GM10248 (cell line): Measurements from ENCODE around the gene RNU5B-1.

Experiments
- CTCF ChIA-PET: fragments of 300-600 bp; sonication (Branson Sonifier 250); formaldehyde crosslinking; extraction: SDS; loops from one replicate; lab custom pipeline; 2021; ENCODE audit warnings: antibody characterized with exemption; lab: Yijun Ruan, JAX
- POLR2A ChIA-PET: fragments of 350-650 bp; sonication (Branson Sonifier 250); formaldehyde crosslinking; extraction: SDS; loops from one replicate; lab custom pipeline; 2020; ENCODE audit warnings: antibody characterized with exemption; lab: Yijun Ruan, JAX
- DNase-seq: peaks from one replicate; pipeline ENCODE4 v3.0.0; 2012; ENCODE audit errors: extremely low spot score
- TF ChIP-seq, protein P1 (sequence below): IDR thresholded peaks from 2 replicates; pipeline ENCODE4 v1.5.1; 2012; ENCODE audit warnings: mild to moderate bottlenecking, low read depth; ENCODE audit errors: extremely low read depth, missing control alignments, control extremely low read depth

The RNU5B-1 gene

DNA sequence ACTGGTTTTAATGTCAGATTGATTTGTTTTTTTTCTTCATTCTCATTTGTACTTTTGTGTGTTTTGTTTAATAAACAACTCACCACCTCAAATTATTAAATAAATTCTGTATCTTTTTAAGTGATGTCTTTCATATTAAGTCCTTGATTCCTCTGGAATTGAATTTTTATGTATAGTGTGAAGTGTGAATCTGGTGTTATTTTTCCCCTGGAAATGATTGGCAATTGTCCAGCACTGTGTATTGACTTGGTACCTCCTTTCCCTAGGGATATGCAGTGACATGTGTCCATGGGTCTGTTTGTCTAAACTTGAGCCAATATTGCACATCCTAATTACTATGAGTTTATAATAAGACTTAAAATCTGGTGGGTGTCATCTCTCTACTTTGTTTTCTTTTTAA lies 2.1 kb downstream of the RNU5B-1 start:
- POLR2A ChIA-PET: interaction anchor here (0.7 to 3.1 kb wide), 8 partner anchors 8 to 121 kb away, joined by 4 to 81 read pairs (median 28); partner anchors contain the start of genes CLPX, PARP16 and RNU5A-1

DNA sequence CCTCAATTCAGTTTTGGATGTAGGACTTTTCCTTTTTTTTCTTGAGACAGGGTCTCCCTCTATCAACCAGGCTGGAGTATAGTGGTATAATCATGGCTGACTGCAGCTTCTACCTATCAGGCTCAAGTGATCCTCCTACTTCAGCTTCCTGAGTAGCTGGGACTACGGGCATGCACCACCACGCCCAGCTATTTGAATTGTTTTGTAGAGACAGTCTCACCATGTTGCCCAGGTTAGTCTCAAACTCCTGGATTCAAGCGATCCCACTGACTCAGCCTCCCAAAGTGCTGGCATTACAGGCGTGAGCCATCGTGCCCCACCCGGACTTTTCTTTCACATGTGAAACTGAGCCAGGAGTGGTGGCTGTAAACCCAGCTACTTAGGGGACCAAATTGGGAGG lies 3.5 kb downstream of the RNU5B-1 start:
- TF ChIP-seq, protein P1, sequence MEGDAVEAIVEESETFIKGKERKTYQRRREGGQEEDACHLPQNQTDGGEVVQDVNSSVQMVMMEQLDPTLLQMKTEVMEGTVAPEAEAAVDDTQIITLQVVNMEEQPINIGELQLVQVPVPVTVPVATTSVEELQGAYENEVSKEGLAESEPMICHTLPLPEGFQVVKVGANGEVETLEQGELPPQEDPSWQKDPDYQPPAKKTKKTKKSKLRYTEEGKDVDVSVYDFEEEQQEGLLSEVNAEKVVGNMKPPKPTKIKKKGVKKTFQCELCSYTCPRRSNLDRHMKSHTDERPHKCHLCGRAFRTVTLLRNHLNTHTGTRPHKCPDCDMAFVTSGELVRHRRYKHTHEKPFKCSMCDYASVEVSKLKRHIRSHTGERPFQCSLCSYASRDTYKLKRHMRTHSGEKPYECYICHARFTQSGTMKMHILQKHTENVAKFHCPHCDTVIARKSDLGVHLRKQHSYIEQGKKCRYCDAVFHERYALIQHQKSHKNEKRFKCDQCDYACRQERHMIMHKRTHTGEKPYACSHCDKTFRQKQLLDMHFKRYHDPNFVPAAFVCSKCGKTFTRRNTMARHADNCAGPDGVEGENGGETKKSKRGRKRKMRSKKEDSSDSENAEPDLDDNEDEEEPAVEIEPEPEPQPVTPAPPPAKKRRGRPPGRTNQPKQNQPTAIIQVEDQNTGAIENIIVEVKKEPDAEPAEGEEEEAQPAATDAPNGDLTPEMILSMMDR: no peak
- ChIA-PET CTCF (interaction anchor here (1.0 to 4.0 kb wide), 2 partner anchors 12 to 87 kb away, joined by 3 to 24 read pairs; no protein-coding TSS in a partner anchor), POLR2A (no interaction called here)
- no peak for DNase-seq

More for the DNA sequence above, 2.1 kb downstream of the RNU5B-1 start:
- CTCF ChIA-PET: interaction anchor here (1.2 to 2.3 kb wide), 2 partner anchors 12 to 78 kb away, joined by 4 to 14 read pairs; no protein-coding TSS in a partner anchor
- no peak for DNase-seq
- TF ChIP-seq, protein P1: no peak

DNA sequence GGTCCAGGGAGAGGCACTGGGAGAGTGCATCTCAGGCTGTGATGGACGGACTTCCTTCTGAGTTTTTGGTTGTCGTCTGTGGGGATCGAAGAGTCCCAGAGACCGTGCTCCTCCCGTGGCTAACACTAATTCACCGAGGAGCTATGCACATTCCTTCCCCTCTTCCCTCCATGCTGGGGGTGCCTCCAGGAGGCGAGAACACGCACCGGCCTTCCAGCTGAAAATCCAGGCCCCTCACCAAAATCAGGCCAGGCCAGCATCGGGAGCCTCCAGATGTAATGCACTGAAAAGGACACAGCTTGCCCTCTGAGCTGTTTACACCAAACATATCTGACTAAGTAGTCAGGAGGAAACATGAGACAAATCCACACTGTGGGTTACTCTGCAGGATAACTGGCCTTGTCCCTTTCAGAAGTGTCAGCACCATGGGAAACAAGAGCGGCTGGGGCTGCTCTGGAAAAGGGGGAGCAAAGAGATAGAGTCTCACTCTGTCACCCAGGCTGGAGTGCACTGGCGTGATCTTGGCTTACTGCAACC lies 5.5 kb downstream of the RNU5B-1 start:
- ChIA-PET POLR2A (no interaction called here), CTCF (interaction anchor here (1.5 to 4.0 kb wide), 4 partner anchors 10 to 58 kb away, joined by 3 to 24 read pairs (median 6); no protein-coding TSS in a partner anchor)
- DNase-seq: no peak
- TF ChIP-seq, protein P1: no peak

DNA sequence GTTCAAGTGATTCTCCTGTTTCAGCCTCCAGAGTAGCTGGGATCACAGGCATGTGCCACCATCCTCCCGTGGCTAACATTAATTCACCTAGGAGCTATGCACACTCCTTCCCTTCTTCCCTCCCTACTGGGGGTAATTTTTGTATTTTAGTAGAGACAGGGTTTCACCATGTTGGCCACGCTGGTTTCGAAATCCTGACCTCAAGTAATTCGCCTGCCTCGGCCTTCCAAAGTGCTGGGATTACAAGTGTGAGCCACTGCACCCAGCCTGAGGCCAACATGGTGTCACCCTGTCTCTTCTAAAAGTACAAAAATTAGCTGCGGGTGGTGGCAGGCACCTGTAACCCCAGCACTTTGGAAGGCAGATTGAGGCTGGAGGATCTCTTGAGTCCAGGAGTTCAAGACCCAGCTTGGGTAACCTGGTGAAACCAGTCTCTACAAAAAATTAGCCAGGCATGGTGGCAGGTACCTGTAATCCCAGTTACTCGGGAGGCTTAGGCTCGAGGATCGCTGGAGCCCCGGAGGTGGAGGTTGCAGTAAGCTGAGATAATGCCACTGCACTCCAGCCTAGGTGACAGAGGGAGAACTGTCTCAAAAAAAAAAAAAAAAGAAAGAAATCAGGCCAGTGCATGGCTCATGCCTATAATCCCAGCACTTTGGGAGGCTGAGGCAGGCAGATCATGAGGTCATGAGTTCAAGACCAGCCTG lies 6.1 kb downstream of the RNU5B-1 start:
- POLR2A ChIA-PET: no interaction called here

DNA sequence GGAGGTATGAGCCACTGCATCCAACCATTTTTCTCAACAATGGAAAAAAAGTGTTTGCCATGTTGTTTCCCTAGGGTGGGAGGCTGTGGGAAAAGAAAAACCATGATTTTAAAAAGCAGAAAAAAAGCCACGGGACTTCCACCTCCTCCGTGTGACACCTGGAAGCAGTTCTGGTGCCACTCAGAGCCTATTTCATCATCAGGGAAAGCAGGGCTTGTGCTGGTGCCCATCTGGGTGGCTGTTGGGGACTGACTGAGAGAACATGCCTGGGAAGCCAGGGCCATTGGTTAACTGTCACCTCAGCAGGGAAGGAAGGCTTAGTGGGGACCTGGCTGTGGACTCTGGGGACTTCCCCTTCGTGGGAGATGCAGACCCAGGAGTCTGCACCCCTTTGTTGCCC lies 7.3 kb downstream of the RNU5B-1 start:
- ChIA-PET POLR2A (no interaction called here), CTCF (no interaction called here)
- no peak for DNase-seq
- TF ChIP-seq, protein P1: no peak

More for the DNA sequence above, 6.1 kb downstream of the RNU5B-1 start:
- no peak for DNase-seq
- TF ChIP-seq, protein P1: no peak
- CTCF ChIA-PET: interaction anchor here (1.5 to 4.0 kb wide), 3 partner anchors 9 to 12 kb away, joined by 5 to 24 read pairs (median 6); no protein-coding TSS in a partner anchor

DNA sequence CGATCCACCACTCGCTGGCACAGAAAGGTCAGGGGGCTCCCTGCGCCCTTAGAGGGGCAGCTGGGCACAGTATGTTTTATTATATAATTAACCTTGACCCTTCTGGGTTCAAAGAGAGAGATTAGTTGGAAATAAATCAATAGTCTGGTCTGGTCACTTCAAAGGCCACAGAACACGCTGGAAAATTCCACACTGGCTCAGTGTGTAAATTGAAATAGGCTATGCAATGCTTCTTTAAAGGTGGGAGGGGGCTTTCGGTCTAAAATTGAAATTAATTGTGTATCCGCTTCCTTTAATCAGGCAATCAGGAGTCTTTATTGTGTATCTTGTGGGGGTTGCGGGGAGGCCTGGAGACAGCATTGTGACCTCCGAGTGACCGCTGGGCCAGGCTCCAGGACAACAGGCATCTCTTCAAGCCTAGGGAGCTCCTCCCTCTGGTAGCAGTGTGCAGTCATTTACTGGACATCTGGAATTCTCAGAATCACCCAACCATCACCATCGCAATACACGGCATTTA lies 8.0 kb downstream of the RNU5B-1 start:
- ChIA-PET CTCF (interaction anchor here (1.0 to 12.6 kb wide), 4 partner anchors 10 to 88 kb away, joined by 3 to 203 read pairs (median 7); no protein-coding TSS in a partner anchor), POLR2A (interaction anchor here (5.2 kb wide), 1 partner anchor 7 kb away, joined by 33 read pairs; the partner anchor contains the start of gene RNU5B-1)
- TF ChIP-seq, protein P1: no peak
- no peak for DNase-seq
